HepG2 (cell line): Measurements from ENCODE around the gene TMEM44. TPM values are rescaled to one million over a fixed set of nuclear protein-coding genes. Genes with fewer than 3 reads are reported as not detected.

Experiments
- CEBPB ChIP-seq: IDR thresholded peaks from 2 replicates; pipeline ENCODE4 v1.6.1; 2011; ENCODE audit warnings: low read depth, low read length, improper control_type of control experiment, borderline replicate concordance
- EP300 ChIP-seq, 3 experiments: sonication (generic) in 1 of 3; formaldehyde crosslinking in 1 of 3; IDR thresholded peaks; 2 replicates each; pipeline versions ENCODE4 v1.5.1 to v1.6.1; 2011 to 2020; ENCODE audit warnings: low read depth in 2 of 3, low read length in 2 of 3, borderline replicate concordance in 1 of 3, improper control_type of control experiment in 1 of 3, mild to moderate bottlenecking in 1 of 3, missing genetic modification reagents in 1 of 3, moderate library complexity in 1 of 3
- GABPB1 ChIP-seq: IDR thresholded peaks from 2 replicates; pipeline ENCODE4 v1.6.1; 2016; ENCODE audit warnings: mild to moderate bottlenecking, missing genetic modification reagents, moderate library complexity, missing compliant biosample characterization
- GLI4 ChIP-seq: sonication (generic); formaldehyde crosslinking; IDR thresholded peaks from 2 replicates; pipeline ENCODE4 v1.5.1; 2020; ENCODE audit warnings: missing genetic modification reagents, mild to moderate bottlenecking, moderate library complexity, borderline replicate concordance
- MBNL3 ChIP-seq: fragments of 250-450 bp; sonication (Bioruptor Pico); conservative IDR thresholded peaks from 2 replicates; pipeline ENCODE4 v1.8.0; 2022; ENCODE audit warnings: mild to moderate bottlenecking, inconsistent platforms
- PHF20 ChIP-seq: sonication (generic); formaldehyde crosslinking; IDR thresholded peaks from 2 replicates; pipeline ENCODE4 v1.5.0; 2020; ENCODE audit warnings: mild to moderate bottlenecking, missing genetic modification reagents
- YEATS4 ChIP-seq: sonication (generic); formaldehyde crosslinking; IDR thresholded peaks from 2 replicates; pipeline ENCODE4 v1.4.0; 2020; ENCODE audit warnings: missing genetic modification reagents, borderline replicate concordance
- ZFP1 ChIP-seq: IDR thresholded peaks from 2 replicates; pipeline ENCODE4 v1.6.1; 2016
- ZNF253 ChIP-seq: sonication (generic); formaldehyde crosslinking; IDR thresholded peaks from 2 replicates; pipeline ENCODE4 v1.8.0; 2022; ENCODE audit warnings: mild to moderate bottlenecking, missing genetic modification reagents, borderline replicate concordance
- ZNF333 ChIP-seq: sonication (generic); formaldehyde crosslinking; IDR thresholded peaks from 2 replicates; pipeline ENCODE4 v1.4.0; 2020; ENCODE audit warnings: mild to moderate bottlenecking, missing genetic modification reagents, borderline replicate concordance
- ZNF589 ChIP-seq: sonication (generic); formaldehyde crosslinking; conservative IDR thresholded peaks from 2 replicates; pipeline ENCODE4 v1.8.0; 2022; ENCODE audit warnings: mild to moderate bottlenecking, moderate library complexity, missing genetic modification reagents
- ZNF709 ChIP-seq: sonication (generic); formaldehyde crosslinking; IDR thresholded peaks from 2 replicates; pipeline ENCODE4 v1.5.0; 2020; ENCODE audit warnings: mild to moderate bottlenecking, missing genetic modification reagents
- ZSCAN22 ChIP-seq: sonication (generic); formaldehyde crosslinking; IDR thresholded peaks from 2 replicates; pipeline ENCODE4 v1.4.0; 2020; ENCODE audit warnings: mild to moderate bottlenecking, missing genetic modification reagents
- polyA plus RNA-seq, 8 experiments: library from polyadenylated mRNA; depleted of rRNA in 3 of 8; stranded (reverse) in 7 of 8; unstranded in 1 of 8; fragments of >200 nt; fragmentation: Illumina TruSeq in 4 of 8; extraction: Trizol in 4 of 8; gene quantifications; 2 replicates each; pipeline versions ENCODE4 v1.2.1 to v1.2.3, GENCODE V29; 2011 to 2016; ENCODE audit warnings: low read depth in 4 of 8, missing spikeins in 1 of 8, mixed read lengths in 1 of 8; ENCODE audit not compliant: insufficient read depth in 1 of 8
- total RNA-seq, 5 experiments: library from RNA; depleted of rRNA; stranded (reverse); fragments of >200 nt; fragmentation: Illumina TruSeq; extraction: Trizol; gene quantifications; 2 replicates each; pipeline ENCODE4 v1.2.3, GENCODE V29; 2016; ENCODE audit warnings: low read depth in 1 of 5
- TF ChIP-seq, protein P1 (sequence below): sonication (generic); formaldehyde crosslinking; IDR thresholded peaks from 2 replicates; pipeline ENCODE4 v1.9.0; 2021; ENCODE audit warnings: missing genetic modification reagents, borderline replicate concordance
- TF ChIP-seq, protein P2 (sequence below): sonication (generic); formaldehyde crosslinking; IDR thresholded peaks from 2 replicates; pipeline ENCODE4 v1.8.0; 2022; ENCODE audit warnings: missing genetic modification reagents, mild to moderate bottlenecking, borderline replicate concordance
- TF ChIP-seq, protein P3 (sequence below): sonication (generic); formaldehyde crosslinking; IDR thresholded peaks from 2 replicates; pipeline ENCODE4 v1.4.0; 2020; ENCODE audit warnings: mild to moderate bottlenecking, missing genetic modification reagents
- TF ChIP-seq, protein P4 (sequence below): sonication (generic); formaldehyde crosslinking; IDR thresholded peaks from 2 replicates; pipeline ENCODE4 v1.8.1; 2022; ENCODE audit warnings: low read depth, mild to moderate bottlenecking, missing genetic modification reagents
- TF ChIP-seq, protein P5 (sequence below): sonication (generic); formaldehyde crosslinking; IDR thresholded peaks from 2 replicates; pipeline ENCODE4 v1.9.0; 2022; ENCODE audit warnings: low read depth, missing genetic modification reagents
- TF ChIP-seq, protein P6 (sequence below): sonication (generic); formaldehyde crosslinking; IDR thresholded peaks from 2 replicates; pipeline ENCODE4 v1.5.0; 2020; ENCODE audit warnings: missing genetic modification reagents

TMEM44 gene
- total and polyA plus RNA-seq, 2 of the 13 experiments (the other 11 are each of a cell fraction or from before 2014, with no cell fraction given) = 7.3 to 13.8 TPM

DNA sequence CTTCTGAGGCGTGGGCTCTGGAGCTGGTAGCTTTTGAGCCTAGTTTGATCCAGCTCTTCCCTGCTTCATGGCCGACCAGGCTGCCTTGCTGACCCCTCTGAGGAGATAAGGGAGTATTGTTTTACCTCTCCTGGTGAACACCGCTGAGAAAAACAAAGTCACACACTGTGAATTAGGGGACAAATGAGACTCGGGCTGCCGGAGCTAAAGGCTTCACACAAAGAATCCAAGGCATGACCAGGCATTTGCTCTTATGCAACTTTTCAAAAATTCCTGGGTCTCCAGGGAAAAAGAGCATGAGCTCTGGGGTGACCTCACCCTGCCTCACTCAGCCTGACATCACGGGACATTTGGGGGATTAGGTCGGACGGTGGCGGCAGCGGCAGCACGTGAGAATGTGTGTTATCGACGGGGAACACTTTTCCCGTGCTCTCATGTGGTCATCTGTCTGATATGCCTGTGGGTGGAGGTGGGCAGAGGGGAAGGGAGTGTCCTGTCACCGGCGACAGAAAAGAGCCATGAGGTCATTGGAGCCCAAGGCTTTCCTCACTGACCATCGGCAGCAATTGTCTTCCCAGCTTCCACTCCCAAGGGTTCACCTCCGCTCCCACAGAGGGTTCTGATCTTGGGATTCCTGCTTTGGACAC lies 61.0 kb downstream of the TMEM44 start (continued):
- TF ChIP-seq, protein P1, sequence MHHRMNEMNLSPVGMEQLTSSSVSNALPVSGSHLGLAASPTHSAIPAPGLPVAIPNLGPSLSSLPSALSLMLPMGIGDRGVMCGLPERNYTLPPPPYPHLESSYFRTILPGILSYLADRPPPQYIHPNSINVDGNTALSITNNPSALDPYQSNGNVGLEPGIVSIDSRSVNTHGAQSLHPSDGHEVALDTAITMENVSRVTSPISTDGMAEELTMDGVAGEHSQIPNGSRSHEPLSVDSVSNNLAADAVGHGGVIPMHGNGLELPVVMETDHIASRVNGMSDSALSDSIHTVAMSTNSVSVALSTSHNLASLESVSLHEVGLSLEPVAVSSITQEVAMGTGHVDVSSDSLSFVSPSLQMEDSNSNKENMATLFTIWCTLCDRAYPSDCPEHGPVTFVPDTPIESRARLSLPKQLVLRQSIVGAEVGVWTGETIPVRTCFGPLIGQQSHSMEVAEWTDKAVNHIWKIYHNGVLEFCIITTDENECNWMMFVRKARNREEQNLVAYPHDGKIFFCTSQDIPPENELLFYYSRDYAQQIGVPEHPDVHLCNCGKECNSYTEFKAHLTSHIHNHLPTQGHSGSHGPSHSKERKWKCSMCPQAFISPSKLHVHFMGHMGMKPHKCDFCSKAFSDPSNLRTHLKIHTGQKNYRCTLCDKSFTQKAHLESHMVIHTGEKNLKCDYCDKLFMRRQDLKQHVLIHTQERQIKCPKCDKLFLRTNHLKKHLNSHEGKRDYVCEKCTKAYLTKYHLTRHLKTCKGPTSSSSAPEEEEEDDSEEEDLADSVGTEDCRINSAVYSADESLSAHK (CRISPR knock-in tag) = no peak
- TF ChIP-seq ZFP1 (no peak), GABPB1 (CRISPR knock-in tag) (0 out of 2 replicates have a peak, but pooled peaks have one; percentile 24), ZNF709 (CRISPR knock-in tag) (no peak), ZNF253 (CRISPR knock-in tag) (no peak), GLI4 (CRISPR knock-in tag) (0 out of 2 replicates have a peak, but pooled peaks have one; percentile 24), ZNF589 (CRISPR knock-in tag) (no peak), YEATS4 (CRISPR knock-in tag) (0 out of 2 replicates have a peak, but pooled peaks have one; percentile 45), PHF20 (CRISPR knock-in tag) (no peak), ZSCAN22 (peak; percentile 84; the same call in 1 of the 2 replicates), MBNL3 (CRISPR knock-in tag) (no peak), EP300 (IDR thresholded peaks at IDR 0.05; ENCODE audit: low read depth in 2 of 2, low read length in 2 of 2) (no peak), EP300 (CRISPR knock-in tag; IDR thresholded peaks at IDR 0.05; ENCODE audit: borderline replicate concordance) (no peak), ZNF333 (CRISPR knock-in tag) (no peak), CEBPB (peak; percentile 75; the same call in 1 of the 2 replicates)
- TF ChIP-seq, protein P2, sequence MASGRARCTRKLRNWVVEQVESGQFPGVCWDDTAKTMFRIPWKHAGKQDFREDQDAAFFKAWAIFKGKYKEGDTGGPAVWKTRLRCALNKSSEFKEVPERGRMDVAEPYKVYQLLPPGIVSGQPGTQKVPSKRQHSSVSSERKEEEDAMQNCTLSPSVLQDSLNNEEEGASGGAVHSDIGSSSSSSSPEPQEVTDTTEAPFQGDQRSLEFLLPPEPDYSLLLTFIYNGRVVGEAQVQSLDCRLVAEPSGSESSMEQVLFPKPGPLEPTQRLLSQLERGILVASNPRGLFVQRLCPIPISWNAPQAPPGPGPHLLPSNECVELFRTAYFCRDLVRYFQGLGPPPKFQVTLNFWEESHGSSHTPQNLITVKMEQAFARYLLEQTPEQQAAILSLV (CRISPR knock-in tag) = no peak
- TF ChIP-seq, protein P3, sequence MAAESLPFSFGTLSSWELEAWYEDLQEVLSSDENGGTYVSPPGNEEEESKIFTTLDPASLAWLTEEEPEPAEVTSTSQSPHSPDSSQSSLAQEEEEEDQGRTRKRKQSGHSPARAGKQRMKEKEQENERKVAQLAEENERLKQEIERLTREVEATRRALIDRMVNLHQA (CRISPR knock-in tag) = no peak
- TF ChIP-seq, protein P4, sequence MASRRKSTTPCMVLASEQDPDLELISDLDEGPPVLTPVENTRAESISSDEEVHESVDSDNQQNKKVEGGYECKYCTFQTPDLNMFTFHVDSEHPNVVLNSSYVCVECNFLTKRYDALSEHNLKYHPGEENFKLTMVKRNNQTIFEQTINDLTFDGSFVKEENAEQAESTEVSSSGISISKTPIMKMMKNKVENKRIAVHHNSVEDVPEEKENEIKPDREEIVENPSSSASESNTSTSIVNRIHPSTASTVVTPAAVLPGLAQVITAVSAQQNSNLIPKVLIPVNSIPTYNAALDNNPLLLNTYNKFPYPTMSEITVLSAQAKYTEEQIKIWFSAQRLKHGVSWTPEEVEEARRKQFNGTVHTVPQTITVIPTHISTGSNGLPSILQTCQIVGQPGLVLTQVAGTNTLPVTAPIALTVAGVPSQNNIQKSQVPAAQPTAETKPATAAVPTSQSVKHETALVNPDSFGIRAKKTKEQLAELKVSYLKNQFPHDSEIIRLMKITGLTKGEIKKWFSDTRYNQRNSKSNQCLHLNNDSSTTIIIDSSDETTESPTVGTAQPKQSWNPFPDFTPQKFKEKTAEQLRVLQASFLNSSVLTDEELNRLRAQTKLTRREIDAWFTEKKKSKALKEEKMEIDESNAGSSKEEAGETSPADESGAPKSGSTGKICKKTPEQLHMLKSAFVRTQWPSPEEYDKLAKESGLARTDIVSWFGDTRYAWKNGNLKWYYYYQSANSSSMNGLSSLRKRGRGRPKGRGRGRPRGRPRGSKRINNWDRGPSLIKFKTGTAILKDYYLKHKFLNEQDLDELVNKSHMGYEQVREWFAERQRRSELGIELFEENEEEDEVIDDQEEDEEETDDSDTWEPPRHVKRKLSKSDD (CRISPR knock-in tag) = no peak
- TF ChIP-seq, protein P5, sequence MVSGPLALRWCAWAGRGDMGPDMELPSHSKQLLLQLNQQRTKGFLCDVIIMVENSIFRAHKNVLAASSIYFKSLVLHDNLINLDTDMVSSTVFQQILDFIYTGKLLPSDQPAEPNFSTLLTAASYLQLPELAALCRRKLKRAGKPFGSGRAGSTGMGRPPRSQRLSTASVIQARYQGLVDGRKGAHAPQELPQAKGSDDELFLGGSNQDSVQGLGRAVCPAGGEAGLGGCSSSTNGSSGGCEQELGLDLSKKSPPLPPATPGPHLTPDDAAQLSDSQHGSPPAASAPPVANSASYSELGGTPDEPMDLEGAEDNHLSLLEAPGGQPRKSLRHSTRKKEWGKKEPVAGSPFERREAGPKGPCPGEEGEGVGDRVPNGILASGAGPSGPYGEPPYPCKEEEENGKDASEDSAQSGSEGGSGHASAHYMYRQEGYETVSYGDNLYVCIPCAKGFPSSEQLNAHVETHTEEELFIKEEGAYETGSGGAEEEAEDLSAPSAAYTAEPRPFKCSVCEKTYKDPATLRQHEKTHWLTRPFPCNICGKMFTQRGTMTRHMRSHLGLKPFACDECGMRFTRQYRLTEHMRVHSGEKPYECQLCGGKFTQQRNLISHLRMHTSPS (CRISPR knock-in tag) = 0 out of 2 replicates have a peak, but pooled peaks have one; percentile 41
- TF ChIP-seq, protein P6, sequence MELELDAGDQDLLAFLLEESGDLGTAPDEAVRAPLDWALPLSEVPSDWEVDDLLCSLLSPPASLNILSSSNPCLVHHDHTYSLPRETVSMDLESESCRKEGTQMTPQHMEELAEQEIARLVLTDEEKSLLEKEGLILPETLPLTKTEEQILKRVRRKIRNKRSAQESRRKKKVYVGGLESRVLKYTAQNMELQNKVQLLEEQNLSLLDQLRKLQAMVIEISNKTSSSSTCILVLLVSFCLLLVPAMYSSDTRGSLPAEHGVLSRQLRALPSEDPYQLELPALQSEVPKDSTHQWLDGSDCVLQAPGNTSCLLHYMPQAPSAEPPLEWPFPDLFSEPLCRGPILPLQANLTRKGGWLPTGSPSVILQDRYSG = no peak
